HL-60 (cell line): ENCODE data around the gene EFCAB6.

ENCODE experiments used
- CTCF ChIP-seq: IDR thresholded peaks from one replicate; pipeline ENCODE4 v1.5.1; 2011; ENCODE audit warnings: low read length, control low read depth, inconsistent platforms; ENCODE audit not compliant: insufficient read depth
- GABPA ChIP-seq: IDR thresholded peaks from 2 replicates; pipeline ENCODE4 v1.6.1; 2012; ENCODE audit warnings: low read depth
- POLR2AphosphoS5 ChIP-seq: IDR thresholded peaks from 2 replicates; pipeline ENCODE4 v1.6.1; 2012; ENCODE audit warnings: low read depth
- REST ChIP-seq: IDR thresholded peaks from 2 replicates; pipeline ENCODE4 v1.6.1; 2012; ENCODE audit warnings: low read depth; ENCODE audit not compliant: insufficient replicate concordance

- TF ChIP-seq CTCF (no peak), POLR2AphosphoS5 (no peak), REST (no peak), GABPA (no peak)
Observed at GRCh38 chr22:43521716-43522115, 290.4 kb downstream of the EFCAB6 start.
